ENCODE results near the gene HIRA. TPM values are rescaled to one million over a fixed set of nuclear protein-coding genes. Genes with fewer than 3 reads are reported as not detected.
"Not testable (repeated sequence)": the region's sequence is repeated elsewhere in the genome, so short reads cannot be mapped to it uniquely, and the experiment has no call there.

HIRA gene
- total RNA-seq, 2 donors from 2014 or later = 15.3 to 21.8 TPM

GRCh38 chr22:19317865-19318264, 113.7 kb downstream of the HIRA start:
- DNase-seq (ENCODE audit: low spot score) = no peak
- Histone ChIP-seq H3K27me3 (replicated peaks; ENCODE audit: insufficient read depth) (no peaks in the 10 kb centered on the region), H3K9me3 (no peaks in the 10 kb centered on the region), H3K4me1 (replicated peaks) (no peaks in the 10 kb centered on the region), H3K4me3 (no peak overlapping the region), H3K27ac (no peak overlapping the region), H3K36me3 (no peaks in the 10 kb centered on the region)
- intact Hi-C loops (cut with DNase I) = no loop called here
- no peak for TF ChIP-seq POLR2A (IDR thresholded peaks at IDR 0.05)

- WGBS = 70% methylated on average over 2 of the region's 2 CpGs
- DNase-seq (ENCODE audit: low spot score) = no peak
- TF ChIP-seq CTCF (IDR thresholded peaks at IDR 0.05) (no peak), POLR2A (IDR thresholded peaks at IDR 0.05) (no peak), POLR2AphosphoS5 (IDR thresholded peaks at IDR 0.05) (no peak)
- Histone ChIP-seq H3K27ac (no peak overlapping the region), H3K27me3 (replicated peaks; ENCODE audit: insufficient read depth) (no peaks in the 10 kb centered on the region), H3K4me1 (replicated peaks) (no peaks in the 10 kb centered on the region), H3K36me3 (no peaks in the 10 kb centered on the region), H3K9me3 (no peaks in the 10 kb centered on the region), H3K4me3 (no peak overlapping the region)
- intact Hi-C loops (cut with DNase I) = no loop called here
Measured at GRCh38 chr22:19307872-19308271, 123.7 kb downstream of the HIRA start.

GRCh38 chr22:19306535-19306934, 125.0 kb downstream of the HIRA start:
- DNase-seq (ENCODE audit: low spot score); H3K4me3 ChIP-seq; H3K36me3 ChIP-seq; H3K4me1 ChIP-seq (replicated peaks); H3K9me3 ChIP-seq; H3K27ac ChIP-seq; intact Hi-C loops (cut with DNase I); H3K27me3 ChIP-seq (replicated peaks; ENCODE audit: insufficient read depth): not testable (repeated sequence)
- 86% methylated on average over 6 of the region's 6 CpGs for WGBS

- WGBS = 92% methylated on average over 5 of the region's 5 CpGs
- no peaks in the 10 kb centered on the region for H3K4me1 ChIP-seq (replicated peaks)
- no peak for DNase-seq (ENCODE audit: low spot score)
- H3K36me3 ChIP-seq = no peaks in the 10 kb centered on the region
- intact Hi-C loops (cut with DNase I) = no loop called here
- no peaks in the 10 kb centered on the region for H3K9me3 ChIP-seq
- no peak overlapping the region for H3K27ac ChIP-seq
- no peaks in the 10 kb centered on the region for H3K27me3 ChIP-seq (replicated peaks; ENCODE audit: insufficient read depth)
- TF ChIP-seq CTCF (IDR thresholded peaks at IDR 0.05) = no peak
- no peak for TF ChIP-seq POLR2A (IDR thresholded peaks at IDR 0.05)
- TF ChIP-seq POLR2AphosphoS5 (IDR thresholded peaks at IDR 0.05) = no peak
- no peak overlapping the region for H3K4me3 ChIP-seq
Measured at GRCh38 chr22:19304547-19304946, 127.0 kb downstream of the HIRA start.

GRCh38 chr22:19303785-19304184, 127.7 kb downstream of the HIRA start:
- DNase-seq (ENCODE audit: low spot score) = no peak
- 82% methylated on average over 1 of the region's 1 CpG for WGBS
- no peaks in the 10 kb centered on the region for H3K9me3 ChIP-seq
- intact Hi-C loops (cut with DNase I) = no loop called here
- H3K4me3 ChIP-seq = no peak overlapping the region
- H3K4me1 ChIP-seq (replicated peaks) = no peaks in the 10 kb centered on the region
- no peaks in the 10 kb centered on the region for H3K27me3 ChIP-seq (replicated peaks; ENCODE audit: insufficient read depth)
- H3K36me3 ChIP-seq = no peaks in the 10 kb centered on the region
- H3K27ac ChIP-seq = no peak overlapping the region
- no peak for TF ChIP-seq POLR2AphosphoS5 (IDR thresholded peaks at IDR 0.05)
- TF ChIP-seq CTCF (IDR thresholded peaks at IDR 0.05) = no peak
- TF ChIP-seq POLR2A (IDR thresholded peaks at IDR 0.05) = no peak

GRCh38 chr22:19295733-19296132, 135.8 kb downstream of the HIRA start:
- no peak for DNase-seq (ENCODE audit: low spot score)
- TF ChIP-seq POLR2AphosphoS5 (IDR thresholded peaks at IDR 0.05) (no peak), POLR2A (IDR thresholded peaks at IDR 0.05) (no peak), CTCF (IDR thresholded peaks at IDR 0.05) (no peak)
- Histone ChIP-seq H3K27ac (no peak overlapping the region), H3K27me3 (replicated peaks; ENCODE audit: insufficient read depth) (no peaks in the 10 kb centered on the region), H3K4me1 (replicated peaks) (no peaks in the 10 kb centered on the region), H3K9me3 (no peaks in the 10 kb centered on the region), H3K36me3 (no peaks in the 10 kb centered on the region), H3K4me3 (no peak overlapping the region)
- intact Hi-C loops (cut with DNase I) = loop anchor here (10.0 kb wide), 1 partner anchor 149 kb away; the partner anchor contains the start of gene C22orf39

Data from prostate gland (tissue), 2 donors.